HT1080 (cell line): ENCODE data around the gene LRRC27. TPM values are rescaled to one million over a fixed set of nuclear protein-coding genes. Genes with fewer than 3 reads are reported as not detected.

Experiments
- DNase-seq: peaks from one replicate; pipeline ENCODE4 v3.0.0-alpha.2; 2015; ENCODE audit warnings: low read depth
- total RNA-seq: library from RNA; depleted of rRNA; stranded (reverse); fragments of >200 nt; shearing (Covaris generic); gene quantifications from 2 replicates; pipeline ENCODE4 v1.2.3, GENCODE V29; 2014

The LRRC27 gene
- total RNA-seq, 1 experiment from 2014 or later: 5.2 TPM

DNA sequence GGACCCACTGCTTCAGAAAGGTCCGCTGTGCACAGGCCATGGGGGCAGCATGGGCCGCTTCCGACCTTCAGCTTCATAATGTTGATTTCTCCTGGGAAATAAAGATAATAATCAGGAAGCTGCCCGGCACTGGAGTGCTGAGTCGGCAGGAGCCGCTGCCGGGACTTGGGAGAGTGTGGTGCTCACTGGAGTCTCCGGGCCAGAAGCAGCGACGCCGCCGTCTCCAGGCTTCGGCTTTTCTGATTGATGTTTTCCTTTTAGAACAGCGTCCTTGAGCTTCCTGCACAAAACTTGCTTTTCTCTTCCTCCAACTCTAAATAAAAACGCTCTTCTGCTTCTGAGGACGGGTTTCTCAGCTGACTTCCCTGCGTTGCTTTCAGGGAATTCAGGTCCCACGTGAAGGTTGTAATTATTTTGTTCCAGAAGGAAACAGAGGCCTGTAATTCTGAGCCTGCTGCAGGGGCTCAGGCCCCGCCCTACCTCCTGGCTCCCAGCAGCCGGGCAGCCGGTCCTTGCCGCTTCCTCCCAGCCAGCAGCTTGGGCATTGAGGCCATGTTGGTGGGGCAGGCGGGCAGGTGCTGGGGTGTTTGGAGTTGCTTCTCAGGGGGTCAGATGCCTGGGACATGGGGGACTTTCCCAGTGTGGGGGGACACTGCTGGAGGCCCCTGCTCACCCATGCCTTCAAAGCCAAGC lies 79.7 kb downstream of the LRRC27 start:
- no peak for DNase-seq

DNA sequence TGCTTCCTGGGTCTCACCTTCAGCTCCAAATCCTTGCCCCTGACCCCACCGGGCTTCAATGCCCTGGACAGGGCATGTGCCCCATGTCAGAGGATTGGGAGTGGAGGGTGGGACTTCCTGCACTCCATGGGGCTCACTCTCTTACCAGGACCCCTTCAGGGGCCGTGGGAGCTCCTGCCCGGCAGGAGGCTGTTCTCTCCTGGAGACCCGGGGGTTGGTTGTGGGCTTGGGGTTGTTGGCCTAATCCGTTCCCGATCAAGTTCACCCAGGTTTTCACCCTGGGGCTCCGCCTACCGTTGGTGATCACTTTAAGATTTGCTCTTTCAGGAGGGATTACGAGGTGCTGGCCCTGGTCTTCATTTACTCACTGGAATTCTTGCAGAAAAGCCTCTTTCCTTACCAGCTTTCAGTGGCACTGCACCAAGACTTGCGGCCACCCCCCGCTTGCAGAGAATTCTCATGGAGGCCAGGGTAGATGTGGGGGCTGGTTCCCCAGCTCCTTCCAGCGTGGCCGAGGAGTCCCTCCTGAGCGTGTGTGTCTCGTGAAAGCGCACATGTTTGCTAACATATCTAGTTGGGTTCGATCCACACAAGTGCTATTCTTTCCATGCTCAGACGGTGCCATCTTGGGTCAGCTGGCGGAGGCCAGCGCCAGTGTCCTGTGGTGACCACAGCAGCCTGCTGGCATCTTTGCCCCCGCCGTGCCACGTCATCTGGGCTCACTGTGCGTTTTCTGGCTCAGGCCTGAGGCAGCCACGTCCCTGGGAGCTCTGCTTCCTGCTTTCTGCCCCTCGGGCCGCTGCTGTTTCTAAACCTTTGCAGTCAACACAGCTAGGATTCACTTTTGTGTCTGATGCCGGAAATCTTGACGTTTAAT lies 80.6 kb downstream of the LRRC27 start:
- no peak for DNase-seq

- DNase-seq: no peak
These were observed 81.5 kb downstream of the LRRC27 start for GRCh38 chr10:132413226-132414205.

GRCh38 chr10:132414402-132415016 lies 82.5 kb downstream of the LRRC27 start:
- no peak for DNase-seq

DNA sequence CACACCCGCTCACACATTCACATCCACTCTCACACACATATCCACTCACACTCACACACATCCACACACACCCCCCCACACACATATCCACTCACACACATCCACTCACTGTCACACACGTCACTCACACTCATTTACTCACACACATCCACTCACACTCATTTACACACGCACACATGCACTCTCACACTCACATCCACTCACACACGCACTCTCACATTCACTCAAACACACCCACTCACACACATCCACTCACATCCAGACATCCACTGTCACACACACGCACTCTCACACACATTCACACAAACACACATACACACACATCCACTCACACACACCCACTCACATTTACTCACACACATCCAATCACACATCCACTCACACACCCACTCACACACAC lies 83.3 kb downstream of the LRRC27 start:
- DNase-seq: no peak

DNA sequence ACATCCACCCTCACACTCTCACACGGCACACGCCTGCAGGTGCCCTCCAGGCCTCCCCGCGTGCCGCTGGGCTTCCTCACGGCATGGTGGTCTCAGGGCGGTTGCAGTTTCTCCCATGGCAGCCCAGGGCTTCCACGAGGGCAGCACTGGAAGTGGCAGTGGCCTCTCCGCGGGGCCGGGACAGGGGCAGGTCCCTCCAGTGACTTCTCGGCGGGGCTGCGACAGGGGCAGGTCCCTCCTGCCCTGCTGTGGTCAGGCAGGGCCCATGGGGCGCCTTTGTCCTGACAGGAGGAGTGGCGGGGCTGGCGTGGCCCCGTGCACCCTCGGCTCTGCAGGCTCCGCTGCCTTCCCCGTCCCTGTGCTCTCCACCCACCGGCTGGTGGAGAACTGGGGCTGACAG lies 84.0 kb downstream of the LRRC27 start:
- no peak for DNase-seq

DNA sequence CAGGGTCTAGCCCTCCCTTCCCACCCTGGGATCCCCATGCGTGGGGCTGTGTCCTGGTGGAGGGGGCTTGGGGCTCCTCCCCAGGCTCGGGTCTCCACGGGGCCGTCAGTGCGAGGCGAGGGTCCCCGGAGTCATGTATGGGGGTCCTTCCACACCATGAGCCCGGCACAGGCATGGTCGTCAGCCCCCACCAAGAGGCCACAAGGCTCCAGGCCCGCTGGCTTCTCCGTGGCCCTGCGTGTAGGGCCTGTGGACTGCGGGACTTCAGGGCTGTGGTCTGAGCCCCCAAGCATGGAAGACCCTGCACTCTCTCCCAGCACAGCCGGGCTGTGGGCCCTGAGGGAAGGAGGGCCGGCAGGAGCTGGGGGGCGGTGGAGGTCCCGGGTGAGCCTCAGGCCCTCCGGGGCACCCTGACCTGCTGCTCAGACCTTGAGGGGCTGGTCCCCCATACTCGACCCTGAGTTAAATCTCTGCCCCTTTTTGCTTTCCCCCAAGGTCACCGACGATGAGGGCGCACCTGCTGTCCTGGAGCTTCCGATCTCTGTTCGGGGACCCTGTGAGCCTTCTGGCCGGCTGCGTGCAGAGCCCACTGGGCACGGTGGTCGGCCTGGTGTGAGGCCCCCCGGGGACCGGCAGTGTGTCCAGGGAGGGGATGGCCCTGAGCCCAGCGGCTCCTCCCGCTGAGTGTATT lies 84.7 kb downstream of the LRRC27 start:
- no peak for DNase-seq

DNA sequence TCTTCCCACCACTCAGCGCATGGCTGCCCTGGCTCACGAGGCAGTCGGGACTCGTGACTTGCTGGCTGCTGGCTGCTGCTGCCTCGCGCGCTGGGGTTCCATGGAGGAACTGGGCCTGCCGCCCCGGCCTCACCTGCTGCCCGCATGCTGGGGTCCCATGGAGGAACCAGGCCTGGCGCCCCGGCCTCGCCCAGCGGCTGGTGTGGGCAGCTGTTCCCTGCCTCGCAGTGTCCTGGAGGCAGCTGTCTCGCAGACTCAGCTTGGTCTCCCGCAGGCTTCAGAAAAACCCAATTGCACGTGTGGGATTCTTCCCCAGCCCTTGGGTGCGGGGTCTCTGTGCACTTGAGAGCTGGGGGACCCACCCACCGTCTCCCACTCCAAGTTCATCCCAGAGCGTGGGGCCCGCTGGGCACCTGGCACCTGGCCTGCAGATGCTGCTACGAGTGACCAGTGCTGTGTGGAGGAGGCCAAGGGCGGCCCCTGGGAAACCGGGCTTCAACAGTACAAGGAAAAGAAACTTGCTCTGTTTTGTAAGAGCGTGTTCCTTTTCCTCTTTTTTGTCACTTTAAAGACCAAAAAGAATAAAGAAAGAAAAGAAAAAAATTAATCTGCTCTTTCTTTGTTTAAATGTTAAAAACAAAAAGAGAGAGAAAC lies 85.4 kb downstream of the LRRC27 start:
- no peak for DNase-seq

GRCh38 chr10:132417957-132418441 lies 86.0 kb downstream of the LRRC27 start:
- no peak for DNase-seq

- DNase-seq: no peak
These were observed 86.8 kb downstream of the LRRC27 start for GRCh38 chr10:132418527-132419416.

- DNase-seq: no peak
These were observed 87.8 kb downstream of the LRRC27 start for GRCh38 chr10:132419538-132420468.

DNA sequence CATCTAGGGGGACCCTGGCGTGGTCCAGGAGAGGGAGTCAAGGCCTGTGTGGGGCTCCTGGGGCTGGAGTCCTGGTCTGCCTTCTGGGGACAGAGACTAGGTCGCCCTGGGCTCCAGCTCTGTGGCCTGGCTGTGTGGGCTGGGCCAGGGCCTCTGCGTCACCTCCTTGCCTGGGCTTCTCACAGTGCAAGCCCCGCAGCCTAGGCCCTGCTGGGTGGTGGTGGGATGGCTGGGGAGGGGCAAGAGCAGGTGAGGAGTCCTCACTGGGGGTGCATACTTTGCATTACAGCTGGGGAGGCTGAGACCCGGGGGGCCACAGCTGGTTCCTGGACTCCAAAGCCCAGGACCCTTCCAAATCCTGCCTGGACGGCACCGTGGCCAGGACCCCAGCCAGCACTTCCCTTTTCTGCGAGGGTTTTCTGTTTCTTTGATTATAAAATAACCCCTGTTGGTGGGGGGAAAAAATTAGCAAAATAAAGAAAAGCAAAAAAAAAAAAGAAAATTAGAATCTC lies 88.5 kb downstream of the LRRC27 start:
- no peak for DNase-seq

GRCh38 chr10:132420981-132421846 lies 89.2 kb downstream of the LRRC27 start:
- DNase-seq: no peak

DNA sequence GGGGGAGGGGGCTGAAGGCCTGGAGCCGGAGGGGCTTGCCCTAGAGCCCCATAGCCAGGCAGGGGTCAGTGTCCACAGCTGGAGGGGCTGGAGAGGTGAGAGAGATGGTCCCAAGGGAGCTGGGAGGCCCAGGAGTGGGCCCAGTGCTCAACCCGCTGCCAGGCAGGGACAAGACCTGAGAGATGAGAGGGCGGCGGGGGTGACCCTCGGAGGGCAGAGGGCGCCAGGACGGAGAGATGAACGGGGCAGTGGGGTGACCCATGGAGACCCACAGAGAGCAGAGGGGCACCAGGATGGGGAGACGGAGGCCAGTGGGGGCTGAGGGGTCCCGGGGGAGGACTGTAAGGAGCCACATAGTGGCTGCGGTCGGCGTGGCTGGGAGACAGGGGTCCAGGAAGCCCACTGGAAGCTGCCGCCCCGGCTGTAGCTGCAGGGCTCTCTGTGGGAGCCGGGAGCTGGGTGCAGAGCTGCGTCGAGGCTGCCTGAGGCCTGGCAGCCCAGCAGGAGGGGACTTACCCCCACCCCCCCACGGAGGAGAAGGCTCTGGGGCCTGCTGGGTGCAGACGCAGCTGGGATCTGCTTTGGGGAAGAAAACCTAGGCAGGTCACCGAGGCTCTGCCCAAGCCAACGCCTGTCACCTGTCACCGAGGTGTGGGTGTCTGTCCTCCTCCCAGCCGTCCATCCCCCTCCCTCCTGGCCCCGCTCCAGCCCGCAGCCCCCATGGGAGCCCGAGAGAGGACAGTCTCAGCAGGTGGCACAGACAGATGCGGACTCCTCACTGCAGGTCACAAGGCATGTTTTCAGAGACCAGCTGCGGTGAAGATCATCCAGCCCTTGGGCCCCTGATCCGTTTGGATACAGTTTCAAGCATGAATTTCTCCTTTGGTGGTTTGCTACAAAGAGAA lies 90.1 kb downstream of the LRRC27 start:
- no peak for DNase-seq
